HL-60/S4 (cell line): ENCODE results near the gene USP34.
"Not testable (repeated sequence)": the region's sequence is repeated elsewhere in the genome, so short reads cannot be mapped to it uniquely, and the experiment has no call there.

Experiments
- in situ Hi-C: fragments of 300-500 bp; cut with MboI; formaldehyde crosslinking; loops from 2 replicates; pipeline ENCODE4 v1.14.3; 2022; ENCODE audit warnings: low sequenced_read_pairs

USP34 gene

GRCh38 chr2:61470965-61471904 is at the start of gene USP34:
TSS of gene USP34 (minus strand) at chr2:61471087. CDS start at chr2:61470692, 395 bp downstream.
- in situ Hi-C loops, result no loop called here

- in situ Hi-C loops, result no loop called here
Measured at GRCh38 chr2:61520261-61520660, 49.4 kb upstream of the USP34 start.

GRCh38 chr2:61512768-61513398 is 42.0 kb upstream of the USP34 start:
- in situ Hi-C loops, result no loop called here

GRCh38 chr2:61510674-61511671 is 40.1 kb upstream of the USP34 start:
- in situ Hi-C loops, result no loop called here

GRCh38 chr2:61504949-61505348 is 34.1 kb upstream of the USP34 start:
- in situ Hi-C loops, result no loop called here

- in situ Hi-C loops, result no loop called here
Measured at GRCh38 chr2:61499060-61499459, 28.2 kb upstream of the USP34 start.

- in situ Hi-C loops, result no loop called here
Measured at GRCh38 chr2:61493523-61493942, 22.6 kb upstream of the USP34 start.

GRCh38 chr2:61492476-61492875 is 21.6 kb upstream of the USP34 start:
- in situ Hi-C loops, result no loop called here

GRCh38 chr2:61485281-61485680 is 14.4 kb upstream of the USP34 start:
- in situ Hi-C loops, result no loop called here

GRCh38 chr2:61478086-61478485 is 7.2 kb upstream of the USP34 start:
- in situ Hi-C loops, result no loop called here

- in situ Hi-C loops, result not testable (repeated sequence)
Measured at GRCh38 chr2:61476929-61477589, 6.2 kb upstream of the USP34 start.

- in situ Hi-C loops, result no loop called here
Measured at GRCh38 chr2:61471905-61472805, 1.3 kb upstream of the USP34 start.

- in situ Hi-C loops, result no loop called here
Measured at GRCh38 chr2:61470122-61470951, 550 bp downstream of the USP34 start.

GRCh38 chr2:61469424-61470121 is 1.3 kb downstream of the USP34 start:
- in situ Hi-C loops, result no loop called here

- in situ Hi-C loops, result not testable (repeated sequence)
Measured at GRCh38 chr2:61468231-61468630, 2.7 kb downstream of the USP34 start.

- in situ Hi-C loops, result no loop called here
Measured at GRCh38 chr2:61465045-61465444, 5.8 kb downstream of the USP34 start.

GRCh38 chr2:61463769-61464475 is 7.0 kb downstream of the USP34 start:
- in situ Hi-C loops, result no loop called here
